WERI-Rb-1 (cell line): Measurements from ENCODE around the gene CERKL.

Experiments
- DNase-seq: peaks from one replicate; pipeline ENCODE4 v3.0.0-alpha.2; 2020
- H3K27ac ChIP-seq: fragments of 250-450 bp; sonication (Bioruptor Pico); 2 replicates; pipeline ENCODE4 v1.5.1; 2020; ENCODE audit warnings: mild to moderate bottlenecking, moderate library complexity
- H3K27me3 ChIP-seq: fragments of 250-450 bp; sonication (Bioruptor Pico); 2 replicates; pipeline ENCODE4 v1.5.1; 2021; ENCODE audit warnings: mild to moderate bottlenecking, low read depth, moderate library complexity; ENCODE audit not compliant: insufficient read depth, severe bottlenecking
- H3K36me3 ChIP-seq: fragments of 250-450 bp; sonication (Bioruptor Pico); 2 replicates; pipeline ENCODE4 v1.5.1; 2020; ENCODE audit warnings: mild to moderate bottlenecking, moderate library complexity
- H3K4me3 ChIP-seq: 2 replicates; pipeline ENCODE4 v1.5.1; 2011; ENCODE audit warnings: low read depth, mild to moderate bottlenecking, control low read depth, low read length
- H3K9me3 ChIP-seq: fragments of 250-450 bp; sonication (Bioruptor Pico); 2 replicates; pipeline ENCODE4 v1.5.1; 2021; ENCODE audit warnings: mild to moderate bottlenecking, moderate library complexity; ENCODE audit not compliant: severe bottlenecking
- TF ChIP-seq, protein P1 (sequence below): IDR thresholded peaks from 2 replicates; pipeline ENCODE4 v1.5.1; 2011; ENCODE audit warnings: low read depth, mild to moderate bottlenecking, control low read depth, inconsistent platforms, low read length

The CERKL gene

DNA sequence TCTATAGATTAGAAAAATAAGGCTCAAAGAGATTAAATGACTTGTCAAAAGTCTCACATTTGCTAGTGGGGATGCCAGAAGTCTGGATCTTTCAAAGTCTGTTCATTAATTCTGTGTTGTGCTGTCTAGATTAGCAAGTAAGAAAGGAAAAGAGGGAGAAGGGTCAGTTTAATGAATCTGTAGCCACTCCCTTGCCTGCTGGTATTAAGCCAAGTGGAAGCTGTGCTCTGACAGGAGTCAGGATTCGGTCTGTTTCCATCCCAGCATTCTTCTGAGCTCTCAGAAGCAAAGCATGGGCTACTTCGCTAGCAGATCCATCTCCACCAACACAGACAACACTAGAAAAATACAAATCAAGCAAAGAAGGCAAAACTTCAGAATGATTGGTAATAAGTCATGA is 98.5 kb downstream of the CERKL start:
- no peak overlapping the region for H3K4me3 ChIP-seq
- H3K27ac ChIP-seq, result no peak overlapping the region
- no peaks in the 10 kb centered on the region for H3K36me3 ChIP-seq
- H3K9me3 ChIP-seq, result no peaks in the 10 kb centered on the region
- TF ChIP-seq, protein P1, sequence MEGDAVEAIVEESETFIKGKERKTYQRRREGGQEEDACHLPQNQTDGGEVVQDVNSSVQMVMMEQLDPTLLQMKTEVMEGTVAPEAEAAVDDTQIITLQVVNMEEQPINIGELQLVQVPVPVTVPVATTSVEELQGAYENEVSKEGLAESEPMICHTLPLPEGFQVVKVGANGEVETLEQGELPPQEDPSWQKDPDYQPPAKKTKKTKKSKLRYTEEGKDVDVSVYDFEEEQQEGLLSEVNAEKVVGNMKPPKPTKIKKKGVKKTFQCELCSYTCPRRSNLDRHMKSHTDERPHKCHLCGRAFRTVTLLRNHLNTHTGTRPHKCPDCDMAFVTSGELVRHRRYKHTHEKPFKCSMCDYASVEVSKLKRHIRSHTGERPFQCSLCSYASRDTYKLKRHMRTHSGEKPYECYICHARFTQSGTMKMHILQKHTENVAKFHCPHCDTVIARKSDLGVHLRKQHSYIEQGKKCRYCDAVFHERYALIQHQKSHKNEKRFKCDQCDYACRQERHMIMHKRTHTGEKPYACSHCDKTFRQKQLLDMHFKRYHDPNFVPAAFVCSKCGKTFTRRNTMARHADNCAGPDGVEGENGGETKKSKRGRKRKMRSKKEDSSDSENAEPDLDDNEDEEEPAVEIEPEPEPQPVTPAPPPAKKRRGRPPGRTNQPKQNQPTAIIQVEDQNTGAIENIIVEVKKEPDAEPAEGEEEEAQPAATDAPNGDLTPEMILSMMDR, result no peak
- no peak for DNase-seq
- H3K27me3 ChIP-seq, result no peaks in the 10 kb centered on the region

DNA sequence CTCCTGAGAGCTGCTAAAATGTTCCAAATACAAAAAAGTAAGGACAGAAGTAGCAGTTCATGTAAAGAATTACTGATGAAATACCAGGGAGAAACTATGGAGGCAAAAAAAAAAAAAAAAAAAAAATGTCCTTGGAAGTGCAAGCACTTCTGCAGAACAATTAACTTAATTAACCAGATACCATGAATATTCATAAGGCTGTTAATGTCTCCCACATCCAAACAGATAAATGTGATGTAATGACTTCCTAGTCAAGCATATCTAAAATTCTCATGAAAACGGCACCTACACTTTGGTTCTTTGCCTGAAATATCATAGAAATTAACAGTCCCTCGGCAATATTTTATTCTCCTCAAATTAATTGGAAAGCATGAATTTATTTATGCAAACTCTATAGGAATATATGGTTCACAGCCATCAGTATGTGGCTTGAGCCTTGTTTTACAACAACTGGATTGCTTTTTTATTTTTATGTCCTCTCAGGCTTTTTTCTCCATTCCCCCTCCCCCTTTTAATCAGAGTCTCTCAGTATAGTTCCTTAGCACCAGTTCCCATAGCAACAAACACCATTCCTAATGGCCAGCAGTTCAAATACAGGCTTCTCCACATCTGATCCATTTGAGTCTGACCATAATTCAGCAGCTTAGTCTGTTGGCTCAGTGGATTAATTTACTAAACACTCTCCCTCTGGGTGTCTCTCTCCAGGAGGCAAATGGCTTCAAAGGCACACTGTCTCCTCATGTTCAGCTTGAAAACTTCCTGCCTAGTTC is 102.7 kb downstream of the CERKL start:
- TF ChIP-seq, protein P1, result no peak
- H3K4me3 ChIP-seq, result peak overlapping the region; percentile 26
- no peaks in the 10 kb centered on the region for H3K9me3 ChIP-seq
- H3K36me3 ChIP-seq, result no peaks in the 10 kb centered on the region
- peak; percentile 73 for DNase-seq
- H3K27ac ChIP-seq, result peak overlapping the region; percentile 64
- H3K27me3 ChIP-seq, result no peaks in the 10 kb centered on the region

DNA sequence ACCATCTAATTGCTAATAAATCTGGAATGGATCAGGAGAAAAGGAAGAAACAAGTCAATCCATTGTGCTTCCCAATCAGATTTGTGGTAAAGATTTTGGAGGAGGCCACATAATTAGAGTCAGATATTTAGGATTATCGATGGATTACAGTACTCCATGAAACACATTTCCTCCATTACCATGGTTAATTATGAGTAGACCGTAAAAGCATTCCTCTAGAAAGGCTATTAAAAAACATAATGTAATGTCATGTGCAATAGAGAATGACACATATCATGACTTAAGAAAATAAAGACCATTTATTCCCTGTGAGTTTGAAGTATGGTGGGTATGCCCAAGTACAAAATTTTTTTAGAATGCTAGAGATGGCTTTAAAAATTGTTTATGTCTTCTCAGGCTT is 103.7 kb downstream of the CERKL start:
- Histone ChIP-seq H3K9me3 (no peaks in the 10 kb centered on the region), H3K27me3 (no peaks in the 10 kb centered on the region), H3K36me3 (no peaks in the 10 kb centered on the region), H3K4me3 (no peak overlapping the region), H3K27ac (peak overlapping the region; percentile 64; the same call in 1 of the 2 replicates)
- TF ChIP-seq, protein P1, result no peak
- no peak for DNase-seq

DNA sequence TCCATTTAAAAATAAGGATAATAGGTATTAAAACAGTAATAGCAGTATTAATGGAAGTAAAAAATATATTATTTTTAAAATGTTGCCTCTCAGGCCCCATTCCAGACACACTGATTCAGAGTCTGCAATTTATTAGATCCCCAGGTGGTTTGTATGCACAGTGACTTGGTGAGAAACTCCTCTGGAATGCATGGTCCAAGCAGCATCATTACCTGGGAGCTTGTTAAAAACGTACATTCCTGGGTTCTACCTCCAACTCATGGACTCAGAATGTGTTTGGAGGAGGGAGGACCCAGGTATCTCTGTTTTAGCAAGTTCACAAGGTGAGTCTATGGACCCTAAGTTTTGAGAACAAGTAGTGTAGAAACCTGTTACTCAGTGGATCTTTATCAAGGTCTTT is 104.1 kb downstream of the CERKL start:
- H3K4me3 ChIP-seq, result no peak overlapping the region
- TF ChIP-seq, protein P1, result no peak
- no peak overlapping the region for H3K27ac ChIP-seq
- no peaks in the 10 kb centered on the region for H3K27me3 ChIP-seq
- H3K9me3 ChIP-seq, result no peaks in the 10 kb centered on the region
- no peak for DNase-seq
- no peaks in the 10 kb centered on the region for H3K36me3 ChIP-seq

DNA sequence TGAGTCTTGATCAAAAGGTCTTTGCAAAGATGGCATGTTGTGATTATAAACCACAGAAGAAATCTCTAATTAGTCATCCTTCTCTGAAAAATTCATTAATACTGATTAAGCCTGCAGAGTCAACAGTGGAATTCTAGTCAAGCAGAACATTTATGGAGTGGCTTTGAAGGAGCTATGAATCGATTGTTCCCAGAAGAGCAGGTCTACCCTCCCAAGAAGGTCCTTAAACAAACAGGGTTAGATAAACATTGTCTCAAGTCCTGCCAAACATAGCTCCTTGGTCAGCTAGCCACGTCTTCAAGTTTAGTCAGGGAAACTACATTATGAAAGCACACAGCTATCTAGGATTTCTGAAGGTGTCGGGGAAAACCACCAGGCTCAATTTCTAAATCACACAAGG is 110.8 kb downstream of the CERKL start:
- H3K27ac ChIP-seq, result no peak overlapping the region
- TF ChIP-seq, protein P1, result no peak
- H3K27me3 ChIP-seq, result no peaks in the 10 kb centered on the region
- no peaks in the 10 kb centered on the region for H3K36me3 ChIP-seq
- DNase-seq, result no peak
- no peak overlapping the region for H3K4me3 ChIP-seq
- no peaks in the 10 kb centered on the region for H3K9me3 ChIP-seq

DNA sequence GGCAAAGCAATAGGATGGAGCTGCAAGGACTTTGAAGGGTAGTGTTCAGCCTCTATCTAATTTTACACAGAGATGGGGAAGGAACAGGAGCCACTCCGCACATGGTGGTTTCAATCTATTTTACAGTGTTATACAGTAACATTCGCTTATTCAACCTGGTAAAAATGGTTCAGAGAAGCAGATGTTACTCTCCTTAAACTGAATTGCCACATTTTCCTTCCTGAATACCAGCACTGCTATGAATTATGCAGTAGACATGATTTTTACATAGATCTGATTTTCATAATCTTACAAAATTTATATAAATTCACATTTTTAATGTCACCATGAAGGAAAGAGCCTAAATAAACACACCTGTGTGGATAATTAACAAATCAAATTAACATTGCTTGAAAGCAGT is 114.7 kb downstream of the CERKL start:
- H3K36me3 ChIP-seq, result peaks cover 10% of the 10 kb centered on the region
- no peaks in the 10 kb centered on the region for H3K27me3 ChIP-seq
- TF ChIP-seq, protein P1, result no peak
- peaks cover 6% of the 10 kb centered on the region for H3K9me3 ChIP-seq
- no peak overlapping the region for H3K27ac ChIP-seq
- DNase-seq, result no peak
- H3K4me3 ChIP-seq, result no peak overlapping the region
